K562 (cell line): ENCODE measurements around the gene NR3C2. TPM values are rescaled to one million over a fixed set of nuclear protein-coding genes. Genes with fewer than 3 reads are reported as not detected.

ENCODE experiments used
- ATAC-seq: fragments of 200-7000 bp; cut with Tn5 transposase; 3 replicates; pipeline ENCODE4 v1.9.1; 2020; ENCODE audit warnings: moderate library complexity
- BruUV-seq: library from RNA; stranded (reverse); fragments of 400-500 nt; replicated peaks from 2 replicates; lab custom pipeline; 2021; lab: Mats Ljungman, UMichigan
- CTCF ChIA-PET: fragments of 300-600 bp; formaldehyde crosslinking; extraction: SDS; loops from one replicate; lab custom pipeline; 2021; ENCODE audit warnings: low intra/inter-chr PET ratio; lab: Yijun Ruan, JAX
- POLR2A ChIA-PET: fragments of 300-600, 350-650 bp; sonication (Branson Sonifier 250); formaldehyde crosslinking; extraction: SDS; loops from one replicate; lab custom pipeline; 2021; ENCODE audit warnings: antibody characterized with exemption, inconsistent platforms; lab: Yijun Ruan, JAX
- DNase-seq, 4 experiments: peaks; one replicate each; pipeline versions ENCODE4 v3.0.0 to v3.0.0-alpha.2; 2011 to 2018; ENCODE audit warnings: low spot score in 3 of 4, mixed read lengths in 3 of 4; ENCODE audit errors: extremely low read depth in 1 of 4
- FAIRE-seq: peaks from 2 replicates; lab custom pipeline; 2011; peaks lifted over from hg19 to GRCh38; lab: Jason Lieb, UNC
- H2AFZ ChIP-seq: 2 replicates; pipeline ENCODE4 v1.6.0; 2011; ENCODE audit warnings: low read depth, low read length, control low read depth, inconsistent platforms
- H3K27ac ChIP-seq: fragments of 200-600 bp; 3 replicates; pipeline ENCODE4 v1.8.0; 2011; ENCODE audit warnings: low read depth, mild to moderate bottlenecking, control low read depth, inconsistent platforms, low read length, moderate library complexity, mixed read lengths; ENCODE audit errors: extremely low read depth
- H3K27me3 ChIP-seq, 2 experiments: fragments of 300-600 bp in 1 of 2; 2 replicates in 1 of 2; 3 replicates in 1 of 2; pipeline versions ENCODE4 v1.6.0 to v1.8.0; 2011; ENCODE audit warnings: inconsistent platforms in 2 of 2, low read length in 2 of 2, mild to moderate bottlenecking in 1 of 2, mixed read lengths in 1 of 2, moderate library complexity in 1 of 2; ENCODE audit not compliant: control insufficient read depth in 2 of 2, insufficient read depth in 2 of 2
- H3K36me3 ChIP-seq: fragments of 300-600 bp; 3 replicates; pipeline ENCODE4 v1.8.0; 2011; ENCODE audit warnings: mild to moderate bottlenecking, low read length, inconsistent platforms; ENCODE audit not compliant: control insufficient read depth, insufficient read depth
- H3K4me1 ChIP-seq, 2 experiments: fragments of 200-600 bp in 1 of 2; replicated peaks in 1 of 2; 2 replicates in 1 of 2; 3 replicates in 1 of 2; pipeline versions ENCODE4 v1.5.1 to v1.8.0; 2011; ENCODE audit warnings: inconsistent platforms in 2 of 2, low read length in 2 of 2, mild to moderate bottlenecking in 1 of 2, mixed read lengths in 1 of 2, moderate library complexity in 1 of 2; ENCODE audit not compliant: control insufficient read depth in 2 of 2, insufficient read depth in 2 of 2
- H3K4me2 ChIP-seq: 2 replicates; pipeline ENCODE4 v1.6.1; 2011; ENCODE audit warnings: low read length, control low read depth, inconsistent platforms, mixed read lengths; ENCODE audit not compliant: insufficient read depth
- H3K4me3 ChIP-seq: fragments of 200-600 bp; sonication (generic), shearing (Covaris generic); 2 replicates; pipeline ENCODE4 v1.5.1; 2016; ENCODE audit warnings: control low read depth, inconsistent platforms
- H3K79me2 ChIP-seq: fragments of 200-600 bp; 3 replicates; pipeline ENCODE4 v1.8.0; 2011; ENCODE audit warnings: low read length, inconsistent platforms; ENCODE audit not compliant: control insufficient read depth, insufficient read depth
- H3K9ac ChIP-seq, 2 experiments: 2 replicates each; pipeline versions ENCODE4 v1.6.0 to v1.6.1; 2011; ENCODE audit warnings: low read depth in 2 of 2, low read length in 2 of 2, control low read depth in 1 of 2, inconsistent platforms in 1 of 2, mild to moderate bottlenecking in 1 of 2, mixed read lengths in 1 of 2; ENCODE audit not compliant: insufficient read depth in 1 of 2
- H3K9me1 ChIP-seq: one replicate; pipeline ENCODE4 v1.6.0; 2011; ENCODE audit warnings: inconsistent platforms, mild to moderate bottlenecking, low read length, moderate library complexity; ENCODE audit not compliant: control insufficient read depth, insufficient read depth
- H3K9me3 ChIP-seq: replicated peaks from 2 replicates; pipeline ENCODE4 v1.5.1; 2011; ENCODE audit warnings: low read depth, low read length, inconsistent platforms; ENCODE audit not compliant: control insufficient read depth, insufficient read depth
- H4K20me1 ChIP-seq: replicated peaks from 2 replicates; pipeline ENCODE4 v1.6.1; 2011; ENCODE audit warnings: low read length, inconsistent platforms, mixed read lengths; ENCODE audit not compliant: control insufficient read depth, insufficient read depth
- CREB3 ChIP-seq: fragments of 450-650 bp; conservative IDR thresholded peaks from 2 replicates; pipeline ENCODE4 v1.6.1; 2016; ENCODE audit warnings: missing genetic modification characterization, low read depth, mild to moderate bottlenecking, missing compliant biosample characterization, moderate library complexity
- MED1 ChIP-seq: sonication (generic); formaldehyde crosslinking; IDR thresholded peaks from 2 replicates; pipeline ENCODE4 v1.8.1; 2023; ENCODE audit warnings: missing genetic modification reagents, borderline replicate concordance
- MXD1 ChIP-seq: fragments of 250-450 bp; sonication (Bioruptor Pico); IDR thresholded peaks from 2 replicates; pipeline ENCODE4 v1.8.0; 2021; ENCODE audit warnings: borderline replicate concordance, mild to moderate bottlenecking, moderate library complexity; ENCODE audit not compliant: poor library complexity, severe bottlenecking
- RBM17 ChIP-seq: fragments of 200-400 bp; formaldehyde crosslinking; IDR thresholded peaks from 2 replicates; pipeline ENCODE4 v1.6.1; 2017; ENCODE audit warnings: low read depth, mild to moderate bottlenecking, low read length, borderline replicate concordance
- WGBS: fragments of 100-300 bp; shearing (Covaris generic); methylation state at CpG from one replicate; pipeline ENCODE4 v1.1.6; 2016; ENCODE audit warnings: low coverage, mixed read lengths; ENCODE audit not compliant: insufficient coverage; ENCODE audit errors: missing lambda C conversion rate; 5-methylcytosine and 5-hydroxymethylcytosine counted together
- in situ Hi-C: fragments of 300-500 bp; cut with MboI; formaldehyde crosslinking; loops from 4 replicates; pipeline ENCODE4 v1.15.0; 2018; ENCODE audit warnings: inconsistent platforms, mixed read lengths
- intact Hi-C: fragments of 100-400 bp; cut with micrococcal nuclease; formaldehyde crosslinking; loops from 2 replicates; pipeline ENCODE4 v1.14.2; 2022
- polyA plus RNA-seq, 8 experiments: library from polyadenylated mRNA; depleted of rRNA in 4 of 8; stranded (reverse) in 5 of 8; unstranded in 3 of 8; fragments of >200 nt; fragmentation: Nextera tagmentation in 2 of 8; fragmentation: Illumina TruSeq in 1 of 8; extraction: Ambion mirVana in 2 of 8; extraction: Trizol in 1 of 8; gene quantifications; 2 replicates each; pipeline versions ENCODE4 v1.2.1 to v1.2.3, GENCODE V29; 2011 to 2014; ENCODE audit warnings: inconsistent platforms in 1 of 8, missing spikeins in 1 of 8
- total RNA-seq, 7 experiments: library from RNA; depleted of rRNA in 6 of 7; stranded (reverse); fragments of >200 nt in 6 of 7; fragmentation: Illumina TruSeq in 2 of 7; extraction: Trizol in 2 of 7; gene quantifications; 2 replicates each; pipeline versions ENCODE4 v1.2.1 to v1.2.3, GENCODE V29; 2011 to 2021; ENCODE audit warnings: low replicate concordance in 1 of 7

The NR3C2 gene
- total and polyA plus RNA-seq, 9 of the 15 experiments (the other 6 are each of a cell fraction or from before 2014, with no cell fraction given), result 0.01 to 0.28 (median 0.16) TPM; not detected in 2

- TF ChIP-seq CREB3, result no peak
These were observed 111.5 kb downstream of the NR3C2 start (continued) for GRCh38 chr4:148330724-148331123.

- CTCF ChIA-PET, result no interaction called here
- Histone ChIP-seq H3K9me1 (no peaks in the 10 kb centered on the region), H3K36me3 (no peaks in the 10 kb centered on the region), H2AFZ (no peak overlapping the region), H3K4me3 (no peak overlapping the region), H3K27ac (no peak overlapping the region), H3K79me2 (no peaks in the 10 kb centered on the region), H3K27me3 (no peaks in the 10 kb centered on the region), H3K9ac (no peak overlapping the region), H4K20me1 (no peaks in the 10 kb centered on the region), H3K4me1 (no peaks in the 10 kb centered on the region), H3K4me2 (no peak overlapping the region)
- POLR2A ChIA-PET, result no interaction called here
- in situ Hi-C loops, result no loop called here
- BruUV-seq, result no TSS peak
- intact Hi-C loops, result no loop called here
- DNase-seq (no peak), ATAC-seq (no peak), FAIRE-seq (no peak)
- 0% methylated on average over 4 of the region's 5 CpGs for WGBS
- no peak for TF ChIP-seq RBM17
- TF ChIP-seq MED1 (CRISPR knock-in tag), result no peak
- no peak for TF ChIP-seq MXD1 (CRISPR knock-in tag)
- TF ChIP-seq, all 486 proteins: peak for 0
- H3K9me3 ChIP-seq, result no peaks in the 10 kb centered on the region
These were observed 112.1 kb downstream of the NR3C2 start for GRCh38 chr4:148330161-148330560.
